DOHH2 (cell line): Measurements from ENCODE around the gene URI1.

Experiments
- H3F3A ChIP-seq: fragments of 200-600 bp; sonication (generic), shearing (Covaris generic); 2 replicates; pipeline ENCODE4 v1.6.0; 2016; ENCODE audit warnings: antibody characterized with exemption, mild to moderate bottlenecking; ENCODE audit not compliant: control insufficient read depth, insufficient read depth
- H3K27ac ChIP-seq: fragments of 200-600 bp; sonication (generic); 2 replicates; pipeline ENCODE4 v1.5.1; 2014; ENCODE audit warnings: low read depth, mild to moderate bottlenecking, low read length, moderate library complexity
- H3K27me3 ChIP-seq: fragments of 200-600 bp; sonication (generic); 2 replicates; pipeline ENCODE4 v1.6.1; 2014; ENCODE audit warnings: mild to moderate bottlenecking, low read length, mixed read lengths; ENCODE audit not compliant: control insufficient read depth
- H3K36me3 ChIP-seq: fragments of 200-600 bp; sonication (generic); 2 replicates; pipeline ENCODE4 v1.6.1; 2014; ENCODE audit warnings: mild to moderate bottlenecking, low read length, moderate library complexity, mixed read lengths; ENCODE audit not compliant: control insufficient read depth
- H3K4me1 ChIP-seq: fragments of 200-600 bp; sonication (generic); 2 replicates; pipeline ENCODE4 v1.6.1; 2014; ENCODE audit warnings: mild to moderate bottlenecking, low read length, mixed read lengths; ENCODE audit not compliant: control insufficient read depth
- H3K4me2 ChIP-seq: fragments of 200-600 bp; sonication (generic); 2 replicates; pipeline ENCODE4 v1.6.0; 2014; ENCODE audit warnings: mild to moderate bottlenecking, low read length, moderate library complexity
- H3K4me3 ChIP-seq: fragments of 200-600 bp; sonication (generic); 2 replicates; pipeline ENCODE4 v1.5.1; 2014; ENCODE audit warnings: mild to moderate bottlenecking, low read length, mixed read lengths
- H3K79me2 ChIP-seq: fragments of 200-600 bp; sonication (generic); 2 replicates; pipeline ENCODE4 v1.6.1; 2014; ENCODE audit warnings: mild to moderate bottlenecking, low read length, mixed read lengths; ENCODE audit not compliant: control insufficient read depth
- H3K9me2 ChIP-seq: fragments of 200-600 bp; sonication (generic); replicated peaks from 2 replicates; pipeline ENCODE4 v1.6.1; 2014; ENCODE audit warnings: mild to moderate bottlenecking, low read length, mixed read lengths; ENCODE audit not compliant: control insufficient read depth
- H3K9me3 ChIP-seq: fragments of 200-600 bp; sonication (generic); 2 replicates; pipeline ENCODE4 v1.6.1; 2014; ENCODE audit warnings: antibody characterized with exemption, low read length, mixed read lengths; ENCODE audit not compliant: control insufficient read depth, insufficient read depth
- H4K20me1 ChIP-seq: fragments of 200-600 bp; sonication (generic); 2 replicates; pipeline ENCODE4 v1.6.0; 2014; ENCODE audit warnings: low read depth, mild to moderate bottlenecking, antibody characterized with exemption, low read length, moderate library complexity; ENCODE audit not compliant: control insufficient read depth, insufficient read depth
- EZH2phosphoT487 ChIP-seq: fragments of 200-600 bp; sonication (generic); IDR thresholded peaks from 2 replicates; pipeline ENCODE4 v1.6.1; 2017; ENCODE audit warnings: borderline replicate concordance, mild to moderate bottlenecking, antibody characterized with exemption, low read length, moderate library complexity, mixed read lengths
- TF ChIP-seq, protein P1 (sequence below): fragments of 200-600 bp; sonication (generic); IDR thresholded peaks from one replicate; pipeline ENCODE4 v1.5.1; 2014; ENCODE audit warnings: antibody characterized with exemption, mild to moderate bottlenecking, low read depth, low read length; ENCODE audit not compliant: poor library complexity, severe bottlenecking

URI1 gene

DNA sequence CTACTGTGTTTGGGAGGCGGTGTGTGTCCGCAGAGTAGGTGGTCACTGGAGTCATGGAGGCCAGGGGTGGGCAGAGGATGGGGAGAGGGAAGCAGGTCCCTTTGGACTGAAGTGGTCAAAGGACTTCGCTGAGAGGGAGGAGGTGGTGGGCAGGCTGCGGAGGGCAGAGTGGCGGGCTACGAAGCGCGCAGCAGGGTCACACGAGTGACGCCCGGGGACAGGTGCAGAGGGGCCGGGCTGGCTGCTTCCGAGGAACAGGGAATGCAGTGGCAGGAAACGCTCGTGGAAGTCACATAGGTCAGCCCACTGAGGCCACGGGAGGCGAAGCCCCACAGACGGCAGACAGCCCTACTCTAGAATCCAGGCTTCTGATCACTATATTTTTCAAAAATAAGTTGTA, 111.5 kb downstream of the URI1 start:
- H3K9me3 ChIP-seq = no peaks in the 10 kb centered on the region
- H3K27ac ChIP-seq = no peak overlapping the region
- no peaks in the 10 kb centered on the region for H3K36me3 ChIP-seq
- H3K4me1 ChIP-seq = no peaks in the 10 kb centered on the region
- no peaks in the 10 kb centered on the region for H3F3A ChIP-seq
- no peaks in the 10 kb centered on the region for H3K27me3 ChIP-seq
- H4K20me1 ChIP-seq = no peaks in the 10 kb centered on the region
- H3K79me2 ChIP-seq = no peaks in the 10 kb centered on the region
- H3K4me3 ChIP-seq = no peak overlapping the region
- no peaks in the 10 kb centered on the region for H3K9me2 ChIP-seq
- H3K4me2 ChIP-seq = no peak overlapping the region
- TF ChIP-seq EZH2phosphoT487 = no peak
- TF ChIP-seq, protein P1, sequence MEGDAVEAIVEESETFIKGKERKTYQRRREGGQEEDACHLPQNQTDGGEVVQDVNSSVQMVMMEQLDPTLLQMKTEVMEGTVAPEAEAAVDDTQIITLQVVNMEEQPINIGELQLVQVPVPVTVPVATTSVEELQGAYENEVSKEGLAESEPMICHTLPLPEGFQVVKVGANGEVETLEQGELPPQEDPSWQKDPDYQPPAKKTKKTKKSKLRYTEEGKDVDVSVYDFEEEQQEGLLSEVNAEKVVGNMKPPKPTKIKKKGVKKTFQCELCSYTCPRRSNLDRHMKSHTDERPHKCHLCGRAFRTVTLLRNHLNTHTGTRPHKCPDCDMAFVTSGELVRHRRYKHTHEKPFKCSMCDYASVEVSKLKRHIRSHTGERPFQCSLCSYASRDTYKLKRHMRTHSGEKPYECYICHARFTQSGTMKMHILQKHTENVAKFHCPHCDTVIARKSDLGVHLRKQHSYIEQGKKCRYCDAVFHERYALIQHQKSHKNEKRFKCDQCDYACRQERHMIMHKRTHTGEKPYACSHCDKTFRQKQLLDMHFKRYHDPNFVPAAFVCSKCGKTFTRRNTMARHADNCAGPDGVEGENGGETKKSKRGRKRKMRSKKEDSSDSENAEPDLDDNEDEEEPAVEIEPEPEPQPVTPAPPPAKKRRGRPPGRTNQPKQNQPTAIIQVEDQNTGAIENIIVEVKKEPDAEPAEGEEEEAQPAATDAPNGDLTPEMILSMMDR = no peak

DNA sequence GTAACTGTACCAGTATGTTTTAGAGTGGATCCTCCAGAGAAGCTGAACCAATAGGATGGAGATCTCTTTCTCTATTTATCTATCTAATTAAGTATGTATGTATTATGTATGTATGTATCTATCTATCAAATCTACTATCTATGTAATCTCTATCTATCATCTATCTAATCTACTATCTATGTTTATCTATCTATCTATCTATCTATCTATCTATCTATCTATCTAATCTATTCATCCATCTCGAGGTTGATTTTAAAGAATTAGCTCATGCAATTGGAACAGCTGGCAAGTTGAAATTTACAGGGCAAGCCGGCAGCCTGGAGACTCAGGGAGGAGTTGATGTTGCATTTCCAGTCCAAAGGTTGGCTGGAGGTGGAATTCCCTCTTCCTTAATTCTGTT, 112.2 kb downstream of the URI1 start:
- H3F3A ChIP-seq = no peaks in the 10 kb centered on the region
- H3K4me3 ChIP-seq = no peak overlapping the region
- no peaks in the 10 kb centered on the region for H3K9me3 ChIP-seq
- H3K36me3 ChIP-seq = no peaks in the 10 kb centered on the region
- TF ChIP-seq, protein P1 = no peak
- no peak for TF ChIP-seq EZH2phosphoT487
- H3K9me2 ChIP-seq = no peaks in the 10 kb centered on the region
- no peaks in the 10 kb centered on the region for H4K20me1 ChIP-seq
- no peaks in the 10 kb centered on the region for H3K27me3 ChIP-seq
- H3K4me1 ChIP-seq = no peaks in the 10 kb centered on the region
- H3K79me2 ChIP-seq = no peaks in the 10 kb centered on the region
- no peak overlapping the region for H3K27ac ChIP-seq
- no peak overlapping the region for H3K4me2 ChIP-seq

DNA sequence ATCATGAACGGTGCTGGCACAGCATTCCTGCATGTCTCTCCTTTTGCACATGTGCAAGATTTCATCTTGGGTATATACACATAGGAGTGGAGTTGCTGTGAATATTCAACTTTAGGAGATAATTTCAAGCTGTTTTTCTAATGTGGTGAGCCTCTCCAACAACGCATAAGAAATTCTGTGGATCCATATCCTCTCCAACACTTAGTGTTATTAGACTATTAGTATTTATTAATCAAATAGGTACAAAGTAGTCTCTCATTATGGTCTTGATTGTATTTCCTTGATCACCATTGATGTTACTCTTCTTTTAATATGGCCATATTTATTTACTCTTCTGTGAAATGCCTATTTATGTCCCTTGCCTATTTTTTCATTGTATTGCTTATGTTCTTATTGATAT, 114.5 kb downstream of the URI1 start:
- Histone ChIP-seq H3K9me2 (no peaks in the 10 kb centered on the region), H3K4me3 (no peak overlapping the region), H3K27ac (no peak overlapping the region), H3K27me3 (no peaks in the 10 kb centered on the region), H3K9me3 (no peaks in the 10 kb centered on the region), H4K20me1 (no peaks in the 10 kb centered on the region), H3F3A (no peaks in the 10 kb centered on the region), H3K4me2 (no peak overlapping the region), H3K4me1 (peaks cover 10% of the 10 kb centered on the region), H3K36me3 (no peaks in the 10 kb centered on the region), H3K79me2 (no peaks in the 10 kb centered on the region)
- no peak for TF ChIP-seq EZH2phosphoT487
- TF ChIP-seq, protein P1 = no peak
